ENCODE results near the gene KIAA0930.

The KIAA0930 gene

DNA sequence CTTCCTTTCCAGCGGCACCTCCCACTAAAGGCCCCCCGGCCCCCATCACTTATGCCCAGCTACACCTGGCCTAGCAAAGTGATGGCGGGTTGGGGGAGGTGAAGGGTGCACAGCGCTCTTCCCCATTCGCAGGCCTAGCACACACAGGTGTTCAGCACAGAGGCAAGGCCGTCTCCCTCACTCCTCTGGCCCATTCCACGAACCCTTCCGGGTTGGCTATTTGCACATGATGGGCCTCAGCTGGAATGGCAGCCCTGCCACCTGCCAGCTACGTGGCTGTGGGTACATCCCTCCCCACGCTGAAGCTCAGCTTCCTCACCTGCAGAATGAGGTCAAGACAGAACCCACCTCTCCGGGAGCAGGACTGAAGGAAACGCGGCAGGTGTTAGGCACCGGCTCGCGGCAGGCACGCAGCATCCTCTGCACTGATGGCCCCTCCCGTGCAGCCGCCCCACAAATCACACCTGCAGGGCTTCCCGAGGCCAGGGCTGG lies 4.8 kb downstream of the KIAA0930 start:
- no peak for DNase-seq

DNA sequence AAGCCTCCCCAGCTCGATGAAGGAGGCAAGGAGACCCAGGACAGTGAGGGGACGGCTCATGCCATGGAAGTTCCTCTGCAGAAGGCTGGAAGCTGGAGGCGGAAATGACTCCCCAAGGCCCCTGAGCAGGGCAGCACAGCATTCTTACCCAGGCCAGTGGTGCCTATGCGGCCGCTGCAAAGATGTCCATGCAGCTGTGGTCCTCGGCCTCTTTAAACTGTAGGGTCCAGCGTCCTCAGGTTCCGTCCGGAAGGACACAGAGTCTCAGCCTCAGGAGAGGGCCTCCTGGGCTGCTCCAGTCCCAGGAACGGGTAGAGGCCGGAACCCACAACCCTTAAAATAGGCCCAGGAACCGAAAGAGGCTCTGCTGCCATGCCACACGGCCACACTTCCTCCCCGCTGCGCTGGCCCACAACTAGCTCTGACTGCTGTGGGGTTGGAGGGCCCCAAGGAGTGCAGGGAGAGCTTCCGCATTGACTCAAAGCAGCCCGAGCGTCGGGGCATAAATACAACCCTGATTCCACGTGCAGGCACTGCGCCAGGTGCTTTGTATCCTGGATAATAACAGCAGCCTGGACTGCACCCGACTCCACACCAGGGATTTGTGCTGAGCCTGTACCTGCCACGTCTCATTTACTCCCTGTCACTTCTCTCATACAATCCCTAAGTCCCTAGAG lies 5.5 kb downstream of the KIAA0930 start:
- no peak for DNase-seq

DNA sequence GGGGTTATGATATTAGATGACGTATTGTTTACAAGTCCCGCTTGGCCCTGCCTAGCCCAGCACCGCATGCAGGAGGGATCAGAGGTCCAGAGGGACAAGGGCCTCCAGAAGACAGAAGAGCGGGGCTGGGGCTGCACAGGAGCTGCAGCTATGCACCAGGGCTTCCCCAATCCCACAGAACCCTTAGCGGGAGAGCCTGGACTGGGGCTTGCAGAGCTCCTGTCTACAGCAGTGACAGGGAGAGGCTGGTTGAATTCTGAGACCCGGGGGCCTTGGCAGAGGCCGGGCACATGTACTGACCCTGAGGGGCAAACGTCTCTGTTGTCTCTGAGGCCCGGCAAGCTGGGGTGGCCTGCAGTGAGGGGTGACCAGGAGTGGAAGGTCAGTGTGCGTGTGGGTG lies 6.9 kb downstream of the KIAA0930 start:
- DNase-seq = no peak

DNA sequence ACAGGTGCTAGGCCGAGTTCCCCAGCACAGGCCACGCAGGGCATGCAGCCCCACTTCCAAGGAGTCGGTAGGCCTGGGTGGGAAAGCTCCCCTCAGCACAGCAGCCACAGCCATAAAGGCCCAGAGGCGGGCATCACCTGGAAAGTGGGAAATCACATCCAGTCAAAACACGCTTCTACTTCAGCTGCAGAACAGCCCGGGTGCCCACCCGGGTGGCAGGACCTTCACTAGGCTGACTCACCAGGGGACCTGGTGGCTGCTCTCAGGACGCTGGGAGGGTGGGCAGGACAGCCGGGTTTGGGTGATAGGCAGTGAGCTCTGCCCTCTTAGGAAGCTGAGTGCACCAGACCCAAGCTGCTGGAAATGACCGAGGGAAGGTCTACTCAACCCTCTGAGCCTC lies 7.3 kb downstream of the KIAA0930 start:
- DNase-seq = no peak

DNA sequence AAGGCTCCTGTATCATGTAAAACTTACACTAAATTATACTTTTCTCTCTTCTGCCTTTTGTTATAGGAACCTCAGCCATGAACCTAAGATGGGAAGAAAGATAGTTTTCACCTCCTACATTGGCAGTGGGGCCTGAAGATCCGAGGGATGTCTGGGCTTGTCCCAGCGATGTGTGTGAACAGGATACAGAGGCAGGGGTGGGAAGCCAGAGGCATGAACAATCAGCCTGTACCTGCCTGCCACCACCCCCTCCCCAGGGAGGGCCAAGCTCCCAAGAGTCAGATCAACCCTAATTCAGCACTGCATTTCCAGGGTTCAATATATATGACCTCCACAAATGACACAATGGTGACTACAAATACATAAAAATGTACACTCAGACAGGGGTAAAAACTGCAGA lies 9.4 kb downstream of the KIAA0930 start:
- DNase-seq = no peak

DNA sequence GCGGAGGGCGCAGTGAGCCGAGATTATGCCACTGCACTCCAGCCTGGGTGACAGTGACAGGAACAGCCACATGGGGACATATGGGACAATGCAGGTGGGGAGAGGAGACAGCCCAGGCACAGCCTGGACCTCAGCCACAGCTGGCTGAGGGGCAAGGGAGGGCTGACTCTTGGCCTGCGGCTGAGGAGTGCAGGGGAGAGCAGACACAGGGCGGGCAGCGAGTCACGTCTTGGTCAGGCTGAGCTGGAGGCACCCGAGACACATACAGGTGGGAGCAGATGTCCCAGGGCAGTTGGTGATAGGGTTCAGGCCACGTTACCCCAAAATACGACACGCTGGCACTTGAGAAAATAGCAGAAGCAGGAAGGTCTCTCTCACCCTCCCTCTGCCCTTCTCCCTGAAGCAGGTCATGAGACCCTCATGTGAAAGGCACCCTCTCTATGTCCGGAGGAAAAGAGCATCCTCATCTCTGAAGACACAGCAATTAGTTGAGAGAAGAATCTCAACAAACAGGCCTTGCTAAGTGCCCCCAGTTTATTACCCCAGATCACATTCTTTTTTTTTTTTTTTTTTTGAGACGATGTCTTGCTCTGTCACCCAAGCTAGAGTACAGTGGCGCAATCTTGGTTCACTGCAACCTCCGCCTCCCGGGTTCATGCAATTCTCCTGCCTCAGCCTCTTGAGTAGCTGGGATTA lies 10.5 kb downstream of the KIAA0930 start:
- no peak for DNase-seq

DNA sequence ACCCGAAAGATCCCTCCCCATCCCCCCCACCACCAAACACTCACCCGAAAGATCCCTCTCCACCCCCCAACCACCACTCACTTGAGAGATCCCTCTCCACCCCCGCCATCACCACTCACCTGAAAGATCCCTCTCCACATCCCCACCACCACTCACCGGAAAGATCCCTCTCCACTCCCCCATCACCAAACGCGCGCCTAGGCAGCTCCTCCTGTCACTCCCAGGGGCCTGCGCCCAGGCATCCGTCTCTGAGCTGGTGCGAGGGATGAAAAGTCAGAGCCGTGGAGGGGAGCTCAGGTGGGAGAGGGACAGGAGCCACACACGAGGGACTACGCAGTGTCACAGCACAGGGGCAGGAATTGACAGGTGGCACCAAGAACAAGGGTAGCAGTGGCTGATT lies 11.5 kb downstream of the KIAA0930 start:
- no peak for DNase-seq

DNA sequence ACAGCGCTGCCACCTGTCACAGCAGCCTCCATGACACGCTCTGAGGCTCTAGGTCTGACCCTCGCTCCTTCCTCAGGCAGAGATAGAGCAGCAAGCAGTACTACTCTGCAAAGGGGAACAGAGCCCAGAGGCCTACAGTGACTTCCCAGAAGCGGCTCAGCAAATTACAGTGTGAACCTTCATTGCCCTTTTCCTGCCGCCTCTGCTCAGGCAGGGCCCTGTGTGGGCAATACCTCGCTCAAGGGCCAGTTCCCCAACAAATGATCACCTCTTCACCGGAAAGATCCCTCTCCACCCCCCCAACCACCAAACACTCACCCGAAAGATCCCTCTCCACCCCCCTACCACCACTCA lies 12.3 kb downstream of the KIAA0930 start:
- no peak for DNase-seq

DNA sequence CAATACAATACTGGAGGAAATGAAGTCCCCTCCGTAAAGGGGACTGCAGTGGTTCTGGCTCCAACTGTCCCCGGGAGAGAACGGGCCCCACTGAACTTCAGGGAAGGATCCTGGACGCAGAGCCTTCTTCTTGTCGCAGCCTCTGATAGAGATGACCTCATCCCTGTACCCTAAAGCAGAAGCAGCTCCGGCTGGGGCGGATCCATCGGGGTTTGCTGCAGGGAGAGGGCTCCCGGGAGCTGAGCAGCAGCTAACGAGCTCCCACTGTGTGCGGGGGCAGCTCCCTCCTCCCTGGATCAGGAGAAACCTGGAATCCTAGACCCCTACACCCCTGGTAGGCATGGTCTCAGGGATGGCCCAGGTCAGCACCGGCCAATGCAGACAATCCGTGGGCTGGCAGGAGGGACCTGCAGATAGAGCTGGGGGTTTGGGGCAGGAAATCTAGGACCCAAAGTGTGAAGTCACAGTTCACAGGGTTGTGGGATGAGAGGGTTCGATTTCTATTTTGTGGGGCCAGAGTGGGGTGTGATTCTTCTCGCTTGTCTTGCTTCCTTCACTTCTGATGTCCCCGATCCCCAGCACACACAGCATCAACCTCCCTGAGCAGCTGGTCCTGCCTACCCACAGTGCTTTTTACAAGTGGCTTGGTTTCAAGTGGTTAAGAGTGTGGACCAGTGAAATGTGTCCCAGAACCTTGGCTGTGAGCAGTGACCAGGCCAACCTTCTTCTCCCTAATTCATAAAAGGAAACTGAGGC lies 12.9 kb downstream of the KIAA0930 start:
- DNase-seq = no peak

DNA sequence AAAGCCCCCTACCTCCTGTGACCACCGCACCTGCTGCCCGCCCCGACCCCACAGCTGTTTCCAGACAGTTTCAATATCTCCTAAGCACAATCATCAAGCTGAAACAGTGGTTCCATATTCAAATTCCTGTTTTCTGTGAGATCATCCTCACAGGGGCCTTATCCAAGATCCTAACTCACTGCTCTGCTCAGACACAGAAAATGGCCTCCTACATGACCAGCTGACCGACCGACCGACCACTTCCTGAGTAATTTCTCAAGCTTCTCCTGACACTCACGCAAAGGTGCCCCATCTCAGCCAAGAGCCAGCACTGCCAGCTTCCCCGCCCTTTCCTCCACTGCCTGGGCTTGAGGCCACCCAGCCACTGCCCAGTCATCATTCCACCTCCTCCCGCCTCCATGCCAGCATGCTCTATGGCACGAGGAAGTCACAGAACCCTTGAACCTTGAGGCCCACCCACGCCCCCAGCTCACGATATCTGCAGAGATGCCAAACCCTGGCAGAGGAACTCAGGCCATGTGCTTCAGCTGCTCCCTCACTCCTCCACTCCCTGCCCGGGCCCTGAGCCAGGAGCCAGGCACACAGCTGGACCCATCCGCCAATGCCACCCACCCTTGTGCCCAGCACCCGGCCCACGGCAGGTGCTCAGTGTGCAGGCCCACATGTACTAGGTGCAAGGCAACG lies 14.0 kb downstream of the KIAA0930 start:
- no peak for DNase-seq

DNA sequence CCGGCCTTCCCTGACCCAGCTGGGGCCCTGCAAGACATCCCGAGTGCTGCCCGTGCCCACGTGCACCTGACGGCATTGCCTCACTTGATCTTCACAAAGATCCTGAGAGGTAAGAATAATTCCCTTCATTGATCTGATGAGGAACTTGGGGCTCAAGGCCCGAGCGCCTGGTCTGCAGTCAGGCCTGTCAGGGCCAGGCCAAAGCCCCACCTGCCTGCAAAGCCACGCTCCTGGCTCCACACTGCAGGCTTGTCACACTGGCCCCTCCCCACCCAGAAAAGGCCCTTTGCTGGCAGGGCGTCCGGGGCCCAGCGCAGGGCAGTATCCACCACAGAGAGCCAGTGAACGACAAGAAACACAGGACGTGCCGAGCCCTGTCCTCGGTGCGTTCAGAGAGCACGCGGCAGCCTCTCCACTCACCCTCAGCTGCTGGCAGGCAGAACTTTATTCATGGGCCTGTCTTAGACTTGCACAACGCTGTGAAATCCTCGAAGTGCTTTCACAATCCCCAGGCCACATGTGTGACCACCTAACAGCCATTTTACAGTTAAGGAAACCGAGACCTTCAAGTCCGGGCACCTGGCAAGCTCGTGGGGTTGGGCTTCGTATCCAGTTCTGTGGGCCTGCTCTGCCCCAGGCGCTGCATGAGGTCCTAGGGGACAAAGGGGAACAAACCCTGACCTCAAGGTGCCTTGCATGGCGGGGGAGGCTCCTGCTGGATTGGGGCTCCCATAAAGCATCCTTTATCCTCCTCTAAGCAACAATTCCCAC lies 14.8 kb downstream of the KIAA0930 start:
- DNase-seq = no peak

DNA sequence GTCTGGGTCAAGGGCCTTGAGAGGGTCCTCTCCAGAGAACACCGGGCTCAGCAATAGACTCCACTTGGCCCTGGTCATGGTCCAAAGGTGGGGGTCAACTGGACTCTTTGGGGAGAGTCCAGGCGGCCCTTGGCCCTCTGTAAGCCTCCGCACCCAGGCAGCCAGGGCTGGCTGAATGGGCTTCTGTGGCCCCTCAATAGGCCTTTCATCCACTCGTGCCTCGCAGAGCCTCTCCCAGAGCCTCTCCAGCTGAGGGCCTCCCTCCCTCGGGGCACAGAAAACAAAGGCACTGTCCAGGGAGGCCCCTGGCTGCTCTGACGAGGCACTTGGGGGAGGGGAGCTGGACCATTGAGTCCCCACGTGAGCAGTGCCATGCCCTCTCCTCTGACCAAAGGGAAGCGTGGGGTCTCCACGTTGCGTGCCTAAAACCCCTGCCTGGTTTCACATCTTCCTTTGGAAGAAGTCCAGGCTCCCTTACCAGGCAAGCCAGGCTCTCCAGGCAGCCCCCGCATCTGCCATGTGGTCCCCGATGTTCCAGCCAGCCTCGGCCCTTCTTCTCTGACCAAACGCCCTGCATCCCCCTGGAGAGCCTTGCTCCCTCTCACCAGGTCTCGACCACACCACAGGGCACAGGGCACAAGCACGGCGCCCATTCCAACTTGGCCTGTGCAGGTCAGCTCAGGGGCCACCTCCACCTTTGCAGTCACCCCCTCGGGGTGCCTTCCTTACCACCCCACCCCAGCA lies 15.5 kb downstream of the KIAA0930 start:
- DNase-seq = no peak

DNA sequence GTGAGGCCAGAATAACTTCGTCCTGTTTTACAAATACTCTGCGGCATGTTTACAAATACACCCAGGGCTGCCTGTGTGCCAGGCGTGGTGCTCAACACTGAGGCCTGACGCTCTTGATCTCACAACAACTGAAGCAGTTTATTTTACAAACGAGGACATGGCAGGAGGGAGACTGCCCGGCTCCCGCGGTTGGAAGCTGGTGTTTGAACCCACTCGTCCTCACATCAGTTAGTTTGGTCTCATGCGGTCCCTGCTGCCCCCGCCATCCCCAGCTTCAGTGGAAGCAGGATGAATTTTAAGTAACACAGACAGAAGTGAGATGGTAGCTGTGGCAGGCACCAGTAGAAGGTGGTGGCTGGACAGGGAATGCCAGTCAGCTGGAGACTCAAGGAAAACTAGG lies 16.4 kb downstream of the KIAA0930 start:
- DNase-seq = no peak

DNA sequence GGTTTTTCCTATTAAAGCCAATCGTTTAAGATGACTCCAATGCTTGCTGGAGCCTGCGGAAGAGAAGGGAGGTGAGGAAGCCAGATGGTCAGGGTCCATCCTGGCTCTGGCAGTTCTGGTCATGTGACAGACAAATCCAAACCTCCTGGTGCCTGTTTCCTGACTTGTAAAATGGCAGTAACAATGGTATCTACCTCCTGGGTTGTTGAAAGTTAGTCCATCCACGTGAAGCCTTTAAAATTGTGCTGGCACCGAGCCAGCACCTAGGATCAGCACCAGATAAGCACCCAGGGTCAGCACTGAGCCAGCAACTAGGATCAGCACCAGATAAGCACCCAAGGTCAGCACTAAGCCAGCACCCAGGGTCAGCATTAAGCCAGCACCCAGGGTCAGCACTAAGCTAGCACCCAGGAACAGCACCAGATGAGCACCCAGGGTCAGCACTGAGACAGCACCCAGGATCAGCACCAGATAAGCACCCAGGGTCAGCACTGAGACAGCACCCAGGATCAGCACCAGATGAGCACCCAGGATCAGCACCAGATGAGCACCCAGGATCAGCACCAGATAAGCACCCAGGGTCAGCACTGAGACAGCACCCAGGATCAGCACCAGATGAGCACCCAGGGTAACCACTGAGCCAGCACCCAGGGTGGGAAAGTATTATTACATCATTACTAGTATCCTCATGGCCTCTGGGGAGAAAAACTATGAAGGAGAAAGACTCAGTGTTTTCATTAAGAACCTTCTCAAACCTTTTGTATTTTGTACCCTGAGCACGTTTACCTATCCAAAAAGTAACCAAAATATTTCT lies 17.2 kb downstream of the KIAA0930 start:
- no peak for DNase-seq

DNA sequence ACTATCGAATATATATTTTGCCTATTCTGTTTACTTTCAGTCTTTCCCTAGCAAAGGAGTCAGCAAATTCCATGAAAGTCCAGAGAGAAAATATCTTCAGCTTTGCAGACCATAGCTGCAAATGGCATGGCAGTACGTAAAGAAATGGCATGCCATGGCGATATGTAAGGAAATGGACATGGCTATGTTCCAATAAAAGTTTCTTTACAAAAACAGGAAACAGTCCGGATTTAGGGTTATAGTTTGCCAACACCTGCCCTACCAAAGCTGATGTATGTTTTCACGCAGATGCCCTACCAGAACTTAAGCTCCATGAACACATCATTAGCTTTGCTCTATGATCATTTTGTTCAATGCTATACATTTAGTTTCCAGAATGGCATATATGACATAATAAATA lies 19.5 kb downstream of the KIAA0930 start:
- no peak for DNase-seq

DNA sequence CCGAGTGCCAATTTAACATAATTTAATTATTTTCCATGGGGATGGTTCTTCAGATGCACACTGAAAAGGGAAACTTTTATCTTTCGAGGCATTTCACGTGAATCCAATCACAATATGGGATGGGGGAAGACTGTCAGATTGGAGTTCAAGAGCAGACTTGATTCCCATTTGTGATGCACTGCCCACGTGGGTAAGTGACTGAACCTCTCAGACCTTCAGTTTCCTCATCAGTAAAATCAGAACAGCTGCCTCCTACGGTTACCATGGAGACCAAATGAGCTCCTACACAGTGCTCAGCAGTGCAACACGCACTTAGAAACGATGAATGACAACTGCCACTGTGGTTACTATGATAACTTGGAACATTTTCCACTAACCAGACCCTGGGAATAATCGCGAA lies 21.7 kb downstream of the KIAA0930 start:
- no peak for DNase-seq

DNA sequence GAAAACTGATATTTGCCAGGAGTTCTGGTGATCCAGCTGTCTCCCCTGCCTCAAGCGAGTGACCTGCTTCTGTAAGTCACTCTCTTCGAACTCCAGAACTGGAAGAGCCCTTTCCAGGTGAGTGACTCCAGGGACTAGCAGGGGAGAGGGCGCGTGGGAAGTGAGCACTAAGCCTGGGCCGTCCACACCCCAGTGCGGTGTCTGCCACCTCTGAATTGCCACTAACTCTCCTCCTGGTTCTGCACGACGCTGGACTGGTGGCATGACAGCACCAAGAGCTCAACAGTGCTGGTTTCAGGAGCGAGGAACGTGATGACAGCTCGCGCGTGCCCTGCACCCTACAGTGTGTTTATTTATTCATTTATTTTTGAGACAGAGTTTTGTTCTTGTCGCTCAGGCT lies 22.9 kb downstream of the KIAA0930 start:
- no peak for DNase-seq

DNA sequence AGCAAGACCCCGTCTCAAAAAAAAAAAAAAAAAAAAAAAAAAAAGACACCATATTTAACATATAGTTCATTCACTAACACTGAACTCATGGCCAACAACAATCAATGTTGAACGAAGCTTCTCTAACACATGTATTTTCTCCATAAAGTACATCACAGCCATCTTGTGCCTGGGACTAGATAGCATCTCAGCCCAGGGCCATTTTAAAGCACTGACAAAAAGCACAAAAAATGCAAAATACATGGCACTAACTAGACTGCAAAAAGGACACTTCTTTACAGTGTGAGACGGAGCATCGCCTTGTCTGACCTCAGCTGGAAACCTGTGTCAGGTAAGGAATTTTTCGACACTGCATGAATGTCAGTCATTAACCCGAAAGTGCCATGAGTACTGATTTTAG lies 23.3 kb downstream of the KIAA0930 start:
- no peak for DNase-seq

DNA sequence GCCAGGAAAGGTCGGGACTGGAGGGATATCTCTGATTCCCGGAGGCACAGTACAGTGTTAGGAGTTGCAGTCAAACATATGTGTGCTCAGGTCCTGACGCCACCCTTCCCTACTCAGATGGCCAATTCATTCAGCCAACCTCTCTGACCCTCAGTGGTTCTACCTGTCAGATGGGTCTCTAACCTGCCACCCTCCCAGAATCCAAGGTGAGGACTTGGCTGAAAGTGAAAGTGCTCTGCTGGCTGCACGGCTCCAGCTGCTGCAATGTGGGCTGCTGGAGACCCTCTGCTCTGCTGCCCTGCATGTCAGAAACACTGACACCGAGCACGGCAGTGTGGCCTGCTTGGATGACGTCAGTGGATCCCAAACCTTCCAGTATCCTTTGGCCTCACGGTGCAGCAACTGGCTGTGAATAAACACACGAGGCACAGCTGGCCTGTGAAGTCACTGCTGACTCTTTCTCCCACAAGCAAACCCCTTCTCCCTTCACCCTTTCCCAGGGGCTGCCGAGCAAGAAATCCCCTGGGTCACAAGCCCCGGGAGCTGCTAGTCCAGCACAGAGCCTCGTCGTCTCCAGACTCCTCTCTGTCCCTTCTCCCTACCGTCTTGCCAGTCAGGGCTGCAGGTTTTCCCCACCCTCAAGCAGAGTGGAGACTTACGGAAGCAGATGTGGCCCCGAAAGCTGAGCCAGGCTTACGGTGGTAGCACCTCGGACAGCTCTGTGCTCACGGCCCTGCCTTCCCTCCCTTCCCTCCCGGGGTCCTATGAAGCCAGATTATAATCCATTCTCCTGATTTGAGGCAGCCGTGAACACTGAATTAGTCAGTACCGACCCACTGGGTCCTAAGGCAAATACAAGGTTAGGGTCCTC lies 24.3 kb downstream of the KIAA0930 start:
- DNase-seq = no peak

Measured in stimulated activated CD4-positive, alpha-beta T cell treated with anti-CD3 and anti-CD28 coated beads, Interleukin-4, amount 100 ng/mL, for 1 hour (primary cell).